ENCODE data around the gene NRG2. TPM values are rescaled to one million over a fixed set of nuclear protein-coding genes. Genes with fewer than 3 reads are reported as not detected.

NRG2 gene
- total and polyA plus RNA-seq, 2 of the 4 experiments (the other 2 are of a cell fraction): 0.18 TPM; not detected in 1

DNA sequence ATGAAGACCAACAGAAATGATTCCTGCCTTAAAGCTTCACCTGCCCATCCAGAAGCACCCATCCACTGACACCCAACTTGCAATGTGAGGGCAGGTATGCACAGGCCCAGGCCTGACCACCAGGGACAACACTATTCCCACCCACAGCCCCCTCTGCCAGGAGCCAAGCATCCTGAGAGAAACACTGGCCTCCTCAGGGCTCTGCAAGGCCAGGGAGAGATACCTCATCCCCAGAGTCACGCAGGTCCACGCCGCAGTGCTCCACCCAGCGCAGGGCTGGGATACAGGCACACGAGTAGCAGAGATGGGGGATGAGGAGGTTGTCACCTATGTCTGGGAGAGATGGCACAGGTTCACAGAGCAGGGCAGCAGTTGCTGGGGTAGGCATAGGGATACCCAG is 148.1 kb downstream of the NRG2 start:
- Histone ChIP-seq H3K9me1 (ENCODE audit: insufficient read depth, low read length) (0 out of 2 replicates have a peak, but pooled peaks cover 3% of the 10 kb centered on the region), H2AFZ (replicated peaks; ENCODE audit: low read length, poor library complexity) (no peak overlapping the region), H2AK9ac (replicated peaks; ENCODE audit: low read depth, low read length, poor library complexity) (no peak overlapping the region), H3K9me3 (ENCODE audit: control insufficient read depth, insufficient read depth, low read length) (no peaks in the 10 kb centered on the region), H3K27ac (ENCODE audit: insufficient read depth, low read length) (no peak overlapping the region), H2BK5ac (ENCODE audit: low read depth, low read length, poor library complexity, severe bottlenecking) (no peak overlapping the region), H3K9ac (ENCODE audit: low read depth, low read length) (no peak overlapping the region), H3K4ac (ENCODE audit: low read depth, low read length) (no peak overlapping the region), H2BK120ac (ENCODE audit: low read depth, low read length) (no peak overlapping the region), H3K36me3 (ENCODE audit: control insufficient read depth, insufficient read depth, low read length) (no peaks in the 10 kb centered on the region), H3K18ac (ENCODE audit: low read depth, low read length) (no peak overlapping the region), H3K23ac (ENCODE audit: low read depth, low read length) (no peak overlapping the region), H3K4me2 (ENCODE audit: low read depth, low read length) (no peak overlapping the region), H4K5ac (ENCODE audit: low read depth, low read length) (no peak overlapping the region), H2AK5ac (ENCODE audit: low read depth, low read length) (no peak overlapping the region), H3K4me3 (ENCODE audit: insufficient read depth, low read depth, low read length) (no peak overlapping the region), H4K8ac (ENCODE audit: low read depth in 2 of 2, low read length in 2 of 2) (no peak overlapping the region), H4K91ac (ENCODE audit: insufficient read depth, low read depth, low read length) (no peak overlapping the region), H3K27me3 (ENCODE audit: control insufficient read depth, insufficient read depth, low read length) (peaks cover 73% of the 10 kb centered on the region), H3K79me1 (ENCODE audit: low read depth in 1 of 2, low read length in 2 of 2) (no peaks in the 10 kb centered on the region), H3K56ac (ENCODE audit: extremely low read depth, insufficient read depth, low read length) (no peak overlapping the region), H4K20me1 (ENCODE audit: insufficient read depth, low read length) (no peaks in the 10 kb centered on the region), H2BK15ac (ENCODE audit: low read depth, low read length) (no peak overlapping the region), H3K14ac (replicated peaks; ENCODE audit: low read depth, low read length) (no peak overlapping the region), H3K4me1 (ENCODE audit: control insufficient read depth, insufficient read depth, low read length) (no peaks in the 10 kb centered on the region), H2BK20ac (ENCODE audit: low read depth, low read length) (no peak overlapping the region)
- CTCF ChIA-PET: no interaction called here
- no TSS peak for BruUV-seq (replicated peaks)
- no CpG with 5 or more reads among the region's 5 CpGs for WGBS, 2 experiments (ENCODE audit: extremely low coverage in 2 of 2, insufficient read length in 1 of 2)
- no peak for DNase-seq
- POLR2A ChIA-PET (ENCODE audit: unreplicated experiment): no interaction called here
- dilution Hi-C loops (cut with HindIII; ENCODE audit: low sequenced_read_pairs, unreplicated experiment) (no loop called here), intact Hi-C loops (cut with micrococcal nuclease) (no loop called here), in situ Hi-C loops (cut with MboI; ENCODE audit: low sequenced_read_pairs) (no loop called here)
- no peak for TF ChIP-seq BHLHE40 (IDR thresholded peaks at IDR 0.05; ENCODE audit: low read depth, low read length)
- TF ChIP-seq MXI1 (IDR thresholded peaks at IDR 0.05; ENCODE audit: borderline replicate concordance, low read depth, low read length): no peak
- TF ChIP-seq SMC3 (IDR thresholded peaks at IDR 0.05; ENCODE audit: low read depth, low read length): no peak
- no peak for TF ChIP-seq POLR2A (IDR thresholded peaks at IDR 0.05; ENCODE audit: low read depth, low read length)
- TF ChIP-seq NFE2L2 (IDR thresholded peaks at IDR 0.05; ENCODE audit: low read depth, low read length): no peak
- TF ChIP-seq USF2 (IDR thresholded peaks at IDR 0.05; ENCODE audit: low read depth, low read length): no peak
- no peak for TF ChIP-seq MAFK (IDR thresholded peaks at IDR 0.05; ENCODE audit: low read depth, low read length)
- TF ChIP-seq MAZ (IDR thresholded peaks at IDR 0.05; ENCODE audit: borderline replicate concordance, low read depth, low read length): no peak
- no peak for TF ChIP-seq FOS (IDR thresholded peaks at IDR 0.05; ENCODE audit: low read depth, low read length)
- TF ChIP-seq CEBPB (IDR thresholded peaks at IDR 0.05; ENCODE audit: low read depth, low read length): no peak
- TF ChIP-seq CHD1 (IDR thresholded peaks at IDR 0.05; ENCODE audit: low read depth, low read length): no peak
- TF ChIP-seq RAD21 (IDR thresholded peaks at IDR 0.05; ENCODE audit: low read length): no peak
- no peak for TF ChIP-seq CTCF (conservative IDR thresholded peaks at IDR 0.05; ENCODE audit: low read depth, low read length)
- no peak for TF ChIP-seq RFX5 (IDR thresholded peaks at IDR 0.05; ENCODE audit: low read depth, low read length)
- no peak for TF ChIP-seq RCOR1 (IDR thresholded peaks at IDR 0.05; ENCODE audit: insufficient replicate concordance, low read length)
- no peak for ATAC-seq (ENCODE audit: low read depth)

All from IMR-90 (cell line).